NCI-H2196 (cell line): ENCODE measurements around the gene AQP6.
A peak's percentile ranks its signal among the peaks of the same experiment; 100 is the strongest.
"Not testable (repeated sequence)": the region's sequence is repeated elsewhere in the genome, so short reads cannot be mapped to it uniquely, and the experiment has no call there.

Experiments used
- DNase-seq: peaks from one replicate; lab custom pipeline; 2025; ENCODE audit not compliant: unreplicated experiment; lab: John Stamatoyannopoulos, UW

The AQP6 gene

GRCh38 chr12:49969651-49970429, 2.9 kb upstream of the AQP6 start:
- DNase-seq: no peak

- no peak for DNase-seq
These were observed 2.1 kb upstream of the AQP6 start for GRCh38 chr12:49970658-49971057.

GRCh38 chr12:49971141-49971540, 1.6 kb upstream of the AQP6 start:
- no peak for DNase-seq

- no peak for DNase-seq
These were observed 618 bp upstream of the AQP6 start for GRCh38 chr12:49972129-49972528.

- DNase-seq: no peak
These were observed 649 bp downstream of the AQP6 start for GRCh38 chr12:49973361-49973830.

GRCh38 chr12:49974231-49974675, 1.5 kb downstream of the AQP6 start:
- peak; percentile 53 for DNase-seq

GRCh38 chr12:49974677-49975317, 2.0 kb downstream of the AQP6 start:
- no peak for DNase-seq

GRCh38 chr12:49975318-49975761, 2.6 kb downstream of the AQP6 start:
- DNase-seq: no peak

GRCh38 chr12:49976557-49976956, 3.8 kb downstream of the AQP6 start:
- DNase-seq: no peak

GRCh38 chr12:49978125-49978524, 5.4 kb downstream of the AQP6 start:
- no peak for DNase-seq

GRCh38 chr12:49979016-49979586, 6.4 kb downstream of the AQP6 start:
- DNase-seq: no peak

- no peak for DNase-seq
These were observed 7.0 kb downstream of the AQP6 start for GRCh38 chr12:49979791-49980190.

GRCh38 chr12:49980501-49981349, 8.0 kb downstream of the AQP6 start:
- DNase-seq: no peak

- no peak for DNase-seq
These were observed 9.7 kb downstream of the AQP6 start for GRCh38 chr12:49982246-49983087.

- DNase-seq: peak; percentile 50
These were observed 11.1 kb downstream of the AQP6 start for GRCh38 chr12:49983892-49984291.

GRCh38 chr12:49984476-49985359, 12.0 kb downstream of the AQP6 start:
- no peak for DNase-seq

- no peak for DNase-seq
These were observed 13.2 kb downstream of the AQP6 start for GRCh38 chr12:49985981-49986380.

- not testable (repeated sequence) for DNase-seq
These were observed 13.7 kb downstream of the AQP6 start for GRCh38 chr12:49986476-49986875.

GRCh38 chr12:49987625-49988303, 15.0 kb downstream of the AQP6 start:
- no peak for DNase-seq
